WTC11 (cell line): ENCODE measurements around the gene ZNF567. TPM values are rescaled to one million over a fixed set of nuclear protein-coding genes. Genes with fewer than 3 reads are reported as not detected.

Experiments
- ATAC-seq: fragments of 200-7000 bp; cut with Tn5 transposase; 2 replicates; pipeline ENCODE4 v1.10.0; 2021; ENCODE audit warnings: mild to moderate bottlenecking, moderate library complexity
- CTCF ChIA-PET: fragments of 300-600 bp; sonication (Branson Sonifier 250); formaldehyde crosslinking; loops from one replicate; lab custom pipeline; 2021; ENCODE audit warnings: antibody characterized with exemption; lab: Charles Lee
- POLR2A ChIA-PET: fragments of 350-600 bp; sonication (Branson Sonifier 250); formaldehyde crosslinking; loops from one replicate; lab custom pipeline; 2021; ENCODE audit warnings: antibody characterized with exemption; lab: Charles Lee
- DNase-seq: peaks from one replicate; pipeline ENCODE4 v3.0.0; 2021; ENCODE audit warnings: low spot score
- H3K27ac Mint-ChIP-seq: 2 replicates; pipeline ENCODE4 v1.8.0; 2021; ENCODE audit warnings: mixed read lengths
- H3K27me3 Mint-ChIP-seq: 2 replicates; pipeline ENCODE4 v1.8.0; 2021; ENCODE audit warnings: low read depth, mild to moderate bottlenecking, moderate library complexity, mixed read lengths
- H3K36me3 Mint-ChIP-seq: 2 replicates; pipeline ENCODE4 v1.8.0; 2021; ENCODE audit warnings: mixed read lengths
- H3K4me1 Mint-ChIP-seq: 2 replicates; pipeline ENCODE4 v1.8.0; 2022; ENCODE audit warnings: mixed read lengths
- H3K4me3 Mint-ChIP-seq: 2 replicates; pipeline ENCODE4 v1.8.0; 2021; ENCODE audit warnings: mild to moderate bottlenecking, moderate library complexity, mixed read lengths
- H3K9me3 Mint-ChIP-seq: 2 replicates; pipeline ENCODE4 v1.8.0; 2021; ENCODE audit warnings: mixed read lengths
- ATF1 ChIP-seq: sonication (generic); formaldehyde crosslinking; IDR thresholded peaks from 2 replicates; pipeline ENCODE4 v1.8.1; 2023; ENCODE audit warnings: mild to moderate bottlenecking, moderate library complexity, missing genetic modification reagents
- ATF2 ChIP-seq: sonication (generic); formaldehyde crosslinking; IDR thresholded peaks from 2 replicates; pipeline ENCODE4 v1.8.1; 2022; ENCODE audit warnings: low read depth, missing genetic modification reagents, borderline replicate concordance
- ATF6 ChIP-seq: sonication (generic); formaldehyde crosslinking; IDR thresholded peaks from 2 replicates; pipeline ENCODE4 v1.8.1; 2023; ENCODE audit warnings: mild to moderate bottlenecking, missing genetic modification reagents
- CBFB ChIP-seq: sonication (generic); formaldehyde crosslinking; IDR thresholded peaks from 2 replicates; pipeline ENCODE4 v1.8.1; 2022; ENCODE audit warnings: mild to moderate bottlenecking, low read depth, missing genetic modification reagents
- ETV6 ChIP-seq: sonication (generic); formaldehyde crosslinking; IDR thresholded peaks from 2 replicates; pipeline ENCODE4 v1.8.1; 2022; ENCODE audit warnings: mild to moderate bottlenecking, missing genetic modification reagents
- KAT7 ChIP-seq: sonication (generic); formaldehyde crosslinking; IDR thresholded peaks from 2 replicates; pipeline ENCODE4 v1.8.1; 2023; ENCODE audit warnings: missing genetic modification reagents, mild to moderate bottlenecking, borderline replicate concordance
- RORB ChIP-seq: fragments of 250-450 bp; sonication (Bioruptor Pico); IDR thresholded peaks from 2 replicates; pipeline ENCODE4 v1.9.0; 2021; ENCODE audit warnings: mild to moderate bottlenecking
- SP1 ChIP-seq: sonication (generic); formaldehyde crosslinking; conservative IDR thresholded peaks from 2 replicates; pipeline ENCODE4 v1.8.1; 2022; ENCODE audit warnings: missing genetic modification reagents
- USF1 ChIP-seq: sonication (generic); formaldehyde crosslinking; IDR thresholded peaks from 2 replicates; pipeline ENCODE4 v1.8.0; 2022; ENCODE audit warnings: mild to moderate bottlenecking, missing genetic modification reagents
- ZNF121 ChIP-seq: sonication (generic); formaldehyde crosslinking; IDR thresholded peaks from 2 replicates; pipeline ENCODE4 v1.8.0; 2023; ENCODE audit warnings: missing genetic modification reagents
- ZNF512 ChIP-seq: sonication (generic); formaldehyde crosslinking; IDR thresholded peaks from 2 replicates; pipeline ENCODE4 v1.8.1; 2022; ENCODE audit warnings: missing genetic modification reagents, borderline replicate concordance
- total RNA-seq: library from RNA; stranded (reverse); gene quantifications from 3 replicates; pipeline ENCODE4 v1.2.3, GENCODE V29; 2021
- TF ChIP-seq, protein P1 (sequence below): sonication (generic); formaldehyde crosslinking; IDR thresholded peaks from 2 replicates; pipeline ENCODE4 v1.8.0; 2023; ENCODE audit warnings: missing genetic modification reagents, mild to moderate bottlenecking, borderline replicate concordance
- TF ChIP-seq, protein P2 (sequence below): sonication (generic); formaldehyde crosslinking; IDR thresholded peaks from 2 replicates; pipeline ENCODE4 v1.8.1; 2022; ENCODE audit warnings: low read depth, mild to moderate bottlenecking, moderate library complexity, missing genetic modification reagents, borderline replicate concordance
- TF ChIP-seq, protein P3 (sequence below): sonication (generic); formaldehyde crosslinking; conservative IDR thresholded peaks from 2 replicates; pipeline ENCODE4 v1.8.1; 2023; ENCODE audit warnings: mild to moderate bottlenecking, low read depth, missing genetic modification reagents, moderate library complexity
- TF ChIP-seq, protein P4 (sequence below): fragments of 250-450 bp; sonication (Bioruptor Pico); IDR thresholded peaks from 2 replicates; pipeline ENCODE4 v1.9.0; 2021; ENCODE audit warnings: mild to moderate bottlenecking
- TF ChIP-seq, protein P5 (sequence below): fragments of 250-450 bp; sonication (Bioruptor Pico); IDR thresholded peaks from 2 replicates; pipeline ENCODE4 v1.8.0; 2021; ENCODE audit warnings: mild to moderate bottlenecking
- TF ChIP-seq, protein P6 (sequence below): fragments of 250-450 bp; sonication (Bioruptor Pico); IDR thresholded peaks from 2 replicates; pipeline ENCODE4 v1.9.0; 2021; ENCODE audit warnings: moderate library complexity, mild to moderate bottlenecking, inconsistent platforms, borderline replicate concordance

ZNF567 gene
- total RNA-seq, 1 experiment from 2014 or later: 10.2 TPM

DNA sequence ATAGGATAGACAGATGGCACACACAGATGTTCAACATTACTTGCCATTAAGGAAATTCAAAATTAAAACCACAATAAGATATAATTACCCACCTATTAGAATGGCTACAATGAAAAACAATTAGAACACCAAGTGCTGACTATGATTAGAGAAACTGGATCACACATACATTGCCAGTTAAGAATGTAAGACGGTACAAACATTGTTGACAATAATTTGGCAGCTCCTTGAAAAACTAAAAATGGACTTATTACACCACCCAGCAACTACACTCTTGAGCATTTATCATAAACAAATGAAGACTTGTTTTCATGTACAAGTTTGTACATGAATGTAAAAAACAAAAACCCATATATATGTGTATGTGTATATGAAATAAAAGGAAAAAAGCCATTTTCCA is 34.5 kb upstream of the ZNF567 start (continued):
- TF ChIP-seq, protein P1, sequence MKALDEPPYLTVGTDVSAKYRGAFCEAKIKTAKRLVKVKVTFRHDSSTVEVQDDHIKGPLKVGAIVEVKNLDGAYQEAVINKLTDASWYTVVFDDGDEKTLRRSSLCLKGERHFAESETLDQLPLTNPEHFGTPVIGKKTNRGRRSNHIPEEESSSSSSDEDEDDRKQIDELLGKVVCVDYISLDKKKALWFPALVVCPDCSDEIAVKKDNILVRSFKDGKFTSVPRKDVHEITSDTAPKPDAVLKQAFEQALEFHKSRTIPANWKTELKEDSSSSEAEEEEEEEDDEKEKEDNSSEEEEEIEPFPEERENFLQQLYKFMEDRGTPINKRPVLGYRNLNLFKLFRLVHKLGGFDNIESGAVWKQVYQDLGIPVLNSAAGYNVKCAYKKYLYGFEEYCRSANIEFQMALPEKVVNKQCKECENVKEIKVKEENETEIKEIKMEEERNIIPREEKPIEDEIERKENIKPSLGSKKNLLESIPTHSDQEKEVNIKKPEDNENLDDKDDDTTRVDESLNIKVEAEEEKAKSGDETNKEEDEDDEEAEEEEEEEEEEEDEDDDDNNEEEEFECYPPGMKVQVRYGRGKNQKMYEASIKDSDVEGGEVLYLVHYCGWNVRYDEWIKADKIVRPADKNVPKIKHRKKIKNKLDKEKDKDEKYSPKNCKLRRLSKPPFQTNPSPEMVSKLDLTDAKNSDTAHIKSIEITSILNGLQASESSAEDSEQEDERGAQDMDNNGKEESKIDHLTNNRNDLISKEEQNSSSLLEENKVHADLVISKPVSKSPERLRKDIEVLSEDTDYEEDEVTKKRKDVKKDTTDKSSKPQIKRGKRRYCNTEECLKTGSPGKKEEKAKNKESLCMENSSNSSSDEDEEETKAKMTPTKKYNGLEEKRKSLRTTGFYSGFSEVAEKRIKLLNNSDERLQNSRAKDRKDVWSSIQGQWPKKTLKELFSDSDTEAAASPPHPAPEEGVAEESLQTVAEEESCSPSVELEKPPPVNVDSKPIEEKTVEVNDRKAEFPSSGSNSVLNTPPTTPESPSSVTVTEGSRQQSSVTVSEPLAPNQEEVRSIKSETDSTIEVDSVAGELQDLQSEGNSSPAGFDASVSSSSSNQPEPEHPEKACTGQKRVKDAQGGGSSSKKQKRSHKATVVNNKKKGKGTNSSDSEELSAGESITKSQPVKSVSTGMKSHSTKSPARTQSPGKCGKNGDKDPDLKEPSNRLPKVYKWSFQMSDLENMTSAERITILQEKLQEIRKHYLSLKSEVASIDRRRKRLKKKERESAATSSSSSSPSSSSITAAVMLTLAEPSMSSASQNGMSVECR (CRISPR knock-in tag): no peak
- TF ChIP-seq, protein P2, sequence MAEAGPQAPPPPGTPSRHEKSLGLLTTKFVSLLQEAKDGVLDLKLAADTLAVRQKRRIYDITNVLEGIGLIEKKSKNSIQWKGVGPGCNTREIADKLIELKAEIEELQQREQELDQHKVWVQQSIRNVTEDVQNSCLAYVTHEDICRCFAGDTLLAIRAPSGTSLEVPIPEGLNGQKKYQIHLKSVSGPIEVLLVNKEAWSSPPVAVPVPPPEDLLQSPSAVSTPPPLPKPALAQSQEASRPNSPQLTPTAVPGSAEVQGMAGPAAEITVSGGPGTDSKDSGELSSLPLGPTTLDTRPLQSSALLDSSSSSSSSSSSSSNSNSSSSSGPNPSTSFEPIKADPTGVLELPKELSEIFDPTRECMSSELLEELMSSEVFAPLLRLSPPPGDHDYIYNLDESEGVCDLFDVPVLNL (CRISPR knock-in tag): no peak
- TF ChIP-seq CBFB (CRISPR knock-in tag): no peak
- TF ChIP-seq, protein P3, sequence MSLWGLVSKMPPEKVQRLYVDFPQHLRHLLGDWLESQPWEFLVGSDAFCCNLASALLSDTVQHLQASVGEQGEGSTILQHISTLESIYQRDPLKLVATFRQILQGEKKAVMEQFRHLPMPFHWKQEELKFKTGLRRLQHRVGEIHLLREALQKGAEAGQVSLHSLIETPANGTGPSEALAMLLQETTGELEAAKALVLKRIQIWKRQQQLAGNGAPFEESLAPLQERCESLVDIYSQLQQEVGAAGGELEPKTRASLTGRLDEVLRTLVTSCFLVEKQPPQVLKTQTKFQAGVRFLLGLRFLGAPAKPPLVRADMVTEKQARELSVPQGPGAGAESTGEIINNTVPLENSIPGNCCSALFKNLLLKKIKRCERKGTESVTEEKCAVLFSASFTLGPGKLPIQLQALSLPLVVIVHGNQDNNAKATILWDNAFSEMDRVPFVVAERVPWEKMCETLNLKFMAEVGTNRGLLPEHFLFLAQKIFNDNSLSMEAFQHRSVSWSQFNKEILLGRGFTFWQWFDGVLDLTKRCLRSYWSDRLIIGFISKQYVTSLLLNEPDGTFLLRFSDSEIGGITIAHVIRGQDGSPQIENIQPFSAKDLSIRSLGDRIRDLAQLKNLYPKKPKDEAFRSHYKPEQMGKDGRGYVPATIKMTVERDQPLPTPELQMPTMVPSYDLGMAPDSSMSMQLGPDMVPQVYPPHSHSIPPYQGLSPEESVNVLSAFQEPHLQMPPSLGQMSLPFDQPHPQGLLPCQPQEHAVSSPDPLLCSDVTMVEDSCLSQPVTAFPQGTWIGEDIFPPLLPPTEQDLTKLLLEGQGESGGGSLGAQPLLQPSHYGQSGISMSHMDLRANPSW (CRISPR knock-in tag): no peak
- no peak for TF ChIP-seq ZNF121 (CRISPR knock-in tag)
- TF ChIP-seq ATF2 (CRISPR knock-in tag): no peak
- no peak for TF ChIP-seq SP1 (CRISPR knock-in tag)
- TF ChIP-seq ETV6 (CRISPR knock-in tag): no peak
- TF ChIP-seq, all 79 proteins: peak for 0

DNA sequence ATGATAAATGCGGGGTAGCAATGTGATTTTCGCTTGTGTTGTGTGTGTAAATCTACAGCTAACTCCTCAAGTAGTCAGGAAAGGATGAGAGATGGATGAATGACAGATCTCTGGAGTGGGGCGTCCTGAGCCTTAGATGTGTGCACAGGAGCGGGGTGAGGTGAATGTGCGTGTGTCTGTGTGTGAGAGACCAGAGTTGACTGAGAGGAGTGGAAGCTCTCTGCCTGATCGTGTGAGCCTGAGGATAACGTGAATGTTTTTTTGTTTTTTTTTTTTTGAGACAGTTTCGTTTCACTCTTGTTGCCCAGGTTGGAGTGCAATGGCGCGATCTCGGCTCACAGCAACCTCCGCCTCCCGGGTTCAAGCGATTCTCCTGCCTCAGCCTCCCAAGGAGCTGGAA is 21.6 kb upstream of the ZNF567 start:
- CTCF ChIA-PET: interaction anchor here (1.1 kb wide), 1 partner anchor 22 kb away, joined by 3 read pairs; the partner anchor contains the start of gene ZNF567
- peaks cover 10% of the 10 kb centered on the region for H3K36me3 Mint-ChIP-seq
- no peaks in the 10 kb centered on the region for H3K27me3 Mint-ChIP-seq
- POLR2A ChIA-PET: interaction anchor here (0.6 to 1.1 kb wide), 4 partner anchors 59 to 184 kb away, joined by 3 to 6 read pairs (median 4); partner anchors contain the start of genes ZNF345 and ZNF529
- peak overlapping the region; percentile 100 for H3K4me3 Mint-ChIP-seq
- DNase-seq: no peak
- H3K27ac Mint-ChIP-seq: peak overlapping the region; percentile 63
- H3K9me3 Mint-ChIP-seq: 0 out of 2 replicates have a peak, but pooled peaks cover 3% of the 10 kb centered on the region
- H3K4me1 Mint-ChIP-seq: peaks cover 15% of the 10 kb centered on the region
- ATAC-seq: no peak
- TF ChIP-seq USF1 (CRISPR knock-in tag) (no peak), ATF6 (CRISPR knock-in tag) (no peak), ATF1 (CRISPR knock-in tag) (no peak), ZNF512 (CRISPR knock-in tag) (no peak), RORB (CRISPR knock-in tag) (no peak), KAT7 (no peak)
- TF ChIP-seq, protein P4, sequence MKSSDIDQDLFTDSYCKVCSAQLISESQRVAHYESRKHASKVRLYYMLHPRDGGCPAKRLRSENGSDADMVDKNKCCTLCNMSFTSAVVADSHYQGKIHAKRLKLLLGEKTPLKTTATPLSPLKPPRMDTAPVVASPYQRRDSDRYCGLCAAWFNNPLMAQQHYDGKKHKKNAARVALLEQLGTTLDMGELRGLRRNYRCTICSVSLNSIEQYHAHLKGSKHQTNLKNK (CRISPR knock-in tag): no peak
- TF ChIP-seq, protein P5, sequence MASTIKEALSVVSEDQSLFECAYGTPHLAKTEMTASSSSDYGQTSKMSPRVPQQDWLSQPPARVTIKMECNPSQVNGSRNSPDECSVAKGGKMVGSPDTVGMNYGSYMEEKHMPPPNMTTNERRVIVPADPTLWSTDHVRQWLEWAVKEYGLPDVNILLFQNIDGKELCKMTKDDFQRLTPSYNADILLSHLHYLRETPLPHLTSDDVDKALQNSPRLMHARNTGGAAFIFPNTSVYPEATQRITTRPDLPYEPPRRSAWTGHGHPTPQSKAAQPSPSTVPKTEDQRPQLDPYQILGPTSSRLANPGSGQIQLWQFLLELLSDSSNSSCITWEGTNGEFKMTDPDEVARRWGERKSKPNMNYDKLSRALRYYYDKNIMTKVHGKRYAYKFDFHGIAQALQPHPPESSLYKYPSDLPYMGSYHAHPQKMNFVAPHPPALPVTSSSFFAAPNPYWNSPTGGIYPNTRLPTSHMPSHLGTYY: no peak
- TF ChIP-seq, protein P6, sequence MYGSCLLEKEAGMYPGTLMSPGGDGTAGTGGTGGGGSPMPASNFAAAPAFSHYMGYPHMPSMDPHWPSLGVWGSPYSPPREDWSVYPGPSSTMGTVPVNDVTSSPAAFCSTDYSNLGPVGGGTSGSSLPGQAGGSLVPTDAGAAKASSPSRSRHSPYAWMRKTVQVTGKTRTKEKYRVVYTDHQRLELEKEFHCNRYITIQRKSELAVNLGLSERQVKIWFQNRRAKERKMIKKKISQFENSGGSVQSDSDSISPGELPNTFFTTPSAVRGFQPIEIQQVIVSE: no peak
